Mesodermal cell (in vitro differentiated cells): Measurements from ENCODE around the gene LRRC49.
"Not testable (repeated sequence)": the region's sequence is repeated elsewhere in the genome, so short reads cannot be mapped to it uniquely, and the experiment has no call there.

ENCODE experiments used
- H3K27ac ChIP-seq: 2 replicates; pipeline ENCODE4 v1.7.0; 2013; ENCODE audit warnings: mild to moderate bottlenecking, low read depth, low read length, moderate library complexity; ENCODE audit not compliant: severe bottlenecking
- H3K36me3 ChIP-seq: 2 replicates; pipeline ENCODE4 v1.7.1; 2013; ENCODE audit warnings: mild to moderate bottlenecking, low read length, moderate library complexity; ENCODE audit not compliant: control insufficient read depth, insufficient read depth
- H3K4me1 ChIP-seq: one replicate; pipeline ENCODE4 v1.7.1; 2013; ENCODE audit warnings: mild to moderate bottlenecking, low read length; ENCODE audit not compliant: insufficient read depth, control insufficient read depth, poor library complexity, severe bottlenecking
- H3K4me3 ChIP-seq: 2 replicates; pipeline ENCODE4 v1.7.0; 2013; ENCODE audit warnings: low read length, control low read depth, mild to moderate bottlenecking; ENCODE audit not compliant: insufficient read depth, poor library complexity, severe bottlenecking; ENCODE audit errors: extremely low read depth
- H3K9me3 ChIP-seq: 2 replicates; pipeline ENCODE4 v1.7.1; 2013; ENCODE audit warnings: mild to moderate bottlenecking, low read length, moderate library complexity; ENCODE audit not compliant: control insufficient read depth
- WGBS, 2 experiments: methylation state at CpG; one replicate each; pipeline ENCODE4 v1.1.5; 2013; ENCODE audit warnings: missing lambda C conversion rate in 2 of 2; ENCODE audit not compliant: insufficient coverage in 2 of 2; 5-methylcytosine and 5-hydroxymethylcytosine counted together

The LRRC49 gene

DNA sequence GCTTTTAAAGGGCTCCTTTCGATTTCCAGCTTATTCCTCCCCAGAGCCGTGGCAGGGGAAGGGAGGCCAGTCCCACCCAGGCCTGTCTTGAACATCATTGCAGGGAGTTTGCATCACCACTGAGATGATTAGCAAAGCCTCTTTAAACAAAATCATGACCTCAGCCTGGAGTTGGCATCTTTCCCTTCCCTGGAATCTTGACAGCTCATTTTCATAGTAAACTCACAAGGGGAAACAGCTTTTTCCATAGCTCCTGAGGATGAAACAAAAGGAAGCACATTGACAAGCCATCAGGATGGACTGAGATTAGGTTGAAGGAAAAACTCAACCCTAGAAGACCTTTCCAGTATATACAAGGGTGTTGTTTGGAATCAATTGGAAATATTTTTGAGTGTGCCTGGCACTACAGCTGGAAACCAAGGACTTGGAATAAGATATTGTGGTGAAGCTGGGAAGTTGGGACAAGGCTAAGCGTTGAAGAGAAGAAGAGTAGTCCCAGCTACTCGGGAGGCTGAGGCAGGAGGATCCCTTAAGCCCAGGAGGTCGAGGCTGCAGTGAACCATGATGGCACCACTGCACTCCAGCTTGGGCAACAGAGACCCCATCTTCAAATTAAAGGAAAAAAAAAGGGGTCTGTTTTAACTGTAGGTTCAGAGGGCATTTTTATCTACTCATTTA, 35.6 kb upstream of the LRRC49 start:
- H3K9me3 ChIP-seq: no peaks in the 10 kb centered on the region
- peaks cover 15% of the 10 kb centered on the region for H3K4me1 ChIP-seq
- 80 to 86% methylated on average over 5 of the region's 5 CpGs for WGBS, 2 experiments
- no peak overlapping the region for H3K4me3 ChIP-seq
- H3K27ac ChIP-seq: peak overlapping the region; percentile 30
- H3K36me3 ChIP-seq: no peaks in the 10 kb centered on the region

DNA sequence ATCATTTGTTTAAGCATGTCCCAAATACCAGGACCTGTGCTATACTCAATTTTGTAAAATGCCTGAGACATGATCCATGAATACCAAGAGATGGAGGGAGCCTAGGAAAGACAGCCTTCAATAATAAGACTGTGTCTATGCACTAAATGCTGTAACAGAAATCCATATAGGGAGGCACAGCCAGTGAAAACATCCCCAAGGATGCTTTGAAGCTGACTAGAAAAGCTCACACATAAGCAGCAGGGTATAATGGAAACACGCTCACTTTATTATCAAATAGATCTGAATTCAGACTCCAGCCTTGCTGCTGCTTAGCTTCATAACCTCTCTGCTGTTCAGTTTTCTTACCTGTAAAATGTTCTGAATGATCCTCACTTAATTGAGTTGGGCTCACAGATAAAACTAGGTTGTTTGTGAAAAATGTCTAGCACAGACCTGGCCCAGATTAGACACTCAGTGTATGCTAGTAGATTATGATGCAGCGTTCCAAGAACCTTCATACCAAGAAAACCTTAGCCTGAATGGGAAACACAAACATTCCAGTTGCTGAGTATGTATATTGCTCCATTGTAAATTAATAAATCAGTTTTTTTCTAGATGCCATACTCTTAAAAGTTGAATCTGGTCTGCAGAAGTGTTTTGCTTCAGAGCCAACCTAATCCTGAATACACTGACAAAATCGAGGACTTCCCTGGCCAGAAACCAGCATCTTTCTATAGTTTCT, 34.9 kb upstream of the LRRC49 start:
- 96% methylated on average over 2 of the region's 3 CpGs; no CpG with 5 or more reads in 1 of the 2 experiments for WGBS, 2 experiments
- Histone ChIP-seq H3K4me3 (no peak overlapping the region), H3K27ac (no peak overlapping the region), H3K4me1 (peaks cover 15% of the 10 kb centered on the region), H3K36me3 (no peaks in the 10 kb centered on the region), H3K9me3 (no peaks in the 10 kb centered on the region)

DNA sequence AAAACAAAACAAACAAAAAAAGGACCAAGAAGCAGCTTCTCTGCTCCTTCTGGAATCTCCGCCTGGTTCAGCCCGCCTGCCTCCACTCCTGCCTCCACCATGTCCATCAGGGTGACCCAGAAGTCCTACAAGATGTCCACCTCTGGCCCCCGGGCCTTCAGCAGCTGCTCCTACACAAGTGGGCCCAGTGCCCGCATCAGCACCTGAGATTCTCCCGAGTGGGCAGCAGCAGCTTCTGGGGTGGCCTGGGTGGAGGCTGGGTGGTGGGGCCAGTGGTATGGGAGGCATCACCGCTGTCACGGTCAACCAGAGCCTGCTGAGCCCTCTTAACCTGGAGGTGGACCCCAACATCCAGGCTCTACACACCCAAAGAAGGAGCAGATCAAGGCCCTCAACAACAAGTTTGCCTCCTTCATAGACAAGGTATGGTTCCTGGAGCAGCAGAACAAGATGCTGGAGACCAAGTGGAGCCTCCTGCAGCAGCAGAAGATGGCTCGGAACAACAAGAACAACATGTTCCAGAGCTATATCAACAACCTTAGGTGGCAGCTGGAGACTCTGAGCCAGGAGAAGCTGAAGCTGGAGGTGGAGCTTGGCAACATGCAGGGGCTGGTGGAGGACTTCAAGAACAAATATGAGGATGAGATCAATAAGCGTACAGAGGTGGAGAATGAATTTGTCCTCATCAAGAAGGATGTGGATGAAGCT, 33.9 kb upstream of the LRRC49 start:
- peaks cover 18% of the 10 kb centered on the region for H3K4me1 ChIP-seq
- not testable (repeated sequence) for H3K9me3 ChIP-seq, H3K4me3 ChIP-seq, H3K27ac ChIP-seq, H3K36me3 ChIP-seq
- 94 to 98% methylated on average over 6 to 7 of the region's 9 CpGs for WGBS, 2 experiments

DNA sequence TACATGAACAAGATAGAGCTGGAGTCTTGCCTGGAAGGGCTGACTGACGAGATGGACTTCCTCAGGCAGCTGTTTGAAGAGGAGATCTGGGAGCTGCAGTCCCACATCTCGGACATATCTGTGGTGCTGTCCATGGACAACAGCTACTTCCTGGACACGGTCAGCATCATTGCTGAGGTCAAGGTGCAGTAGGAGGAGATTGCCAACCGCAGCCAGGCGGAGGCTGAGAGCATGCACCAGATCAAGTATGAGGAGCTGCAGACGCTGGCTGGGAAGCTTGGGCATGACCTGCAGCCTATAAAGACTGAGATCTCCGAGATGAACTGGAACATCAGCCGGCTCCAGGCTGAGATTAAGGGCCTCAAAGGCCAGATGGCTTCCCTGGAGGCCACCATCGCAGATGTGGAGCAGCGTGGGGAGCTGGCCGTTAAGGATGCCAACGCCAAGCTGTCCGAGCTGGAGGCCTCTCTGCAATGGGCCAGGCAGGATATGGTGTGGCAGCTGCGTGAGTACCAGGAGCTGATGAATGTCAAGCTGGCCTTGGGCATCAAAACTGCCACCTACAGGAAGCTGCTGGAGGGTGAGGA, 33.2 kb upstream of the LRRC49 start:
- no peaks in the 10 kb centered on the region for H3K36me3 ChIP-seq
- H3K4me3 ChIP-seq: no peak overlapping the region
- WGBS, 2 experiments: 94% methylated on average over 14 of the region's 14 CpGs
- H3K9me3 ChIP-seq: no peaks in the 10 kb centered on the region
- H3K27ac ChIP-seq: no peak overlapping the region
- H3K4me1 ChIP-seq: peaks cover 23% of the 10 kb centered on the region

DNA sequence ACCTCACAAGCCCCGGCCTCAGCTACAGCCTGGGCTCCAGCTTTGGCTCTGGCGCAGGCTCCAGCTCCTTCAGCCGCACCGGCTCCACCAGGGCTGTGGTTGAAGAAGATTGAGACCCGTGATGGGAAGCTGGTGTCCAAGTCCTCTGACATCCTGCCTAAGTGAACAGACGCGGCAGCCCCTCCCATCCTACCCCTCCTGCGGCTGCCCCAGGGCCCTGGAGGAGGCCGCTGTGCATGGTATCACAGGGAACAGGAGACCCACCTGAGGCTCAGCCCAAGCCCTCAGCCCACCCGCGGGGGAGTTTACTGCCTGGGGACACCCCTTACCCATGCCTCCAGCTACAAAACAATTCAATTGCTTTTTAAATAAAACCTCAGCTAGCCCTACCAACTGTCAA, 32.6 kb upstream of the LRRC49 start:
- H3K4me3 ChIP-seq: no peak overlapping the region
- peaks cover 21% of the 10 kb centered on the region for H3K4me1 ChIP-seq
- no peaks in the 10 kb centered on the region for H3K9me3 ChIP-seq
- 92 to 94% methylated on average over 10 to 11 of the region's 11 CpGs for WGBS, 2 experiments
- no peak overlapping the region for H3K27ac ChIP-seq
- no peaks in the 10 kb centered on the region for H3K36me3 ChIP-seq

DNA sequence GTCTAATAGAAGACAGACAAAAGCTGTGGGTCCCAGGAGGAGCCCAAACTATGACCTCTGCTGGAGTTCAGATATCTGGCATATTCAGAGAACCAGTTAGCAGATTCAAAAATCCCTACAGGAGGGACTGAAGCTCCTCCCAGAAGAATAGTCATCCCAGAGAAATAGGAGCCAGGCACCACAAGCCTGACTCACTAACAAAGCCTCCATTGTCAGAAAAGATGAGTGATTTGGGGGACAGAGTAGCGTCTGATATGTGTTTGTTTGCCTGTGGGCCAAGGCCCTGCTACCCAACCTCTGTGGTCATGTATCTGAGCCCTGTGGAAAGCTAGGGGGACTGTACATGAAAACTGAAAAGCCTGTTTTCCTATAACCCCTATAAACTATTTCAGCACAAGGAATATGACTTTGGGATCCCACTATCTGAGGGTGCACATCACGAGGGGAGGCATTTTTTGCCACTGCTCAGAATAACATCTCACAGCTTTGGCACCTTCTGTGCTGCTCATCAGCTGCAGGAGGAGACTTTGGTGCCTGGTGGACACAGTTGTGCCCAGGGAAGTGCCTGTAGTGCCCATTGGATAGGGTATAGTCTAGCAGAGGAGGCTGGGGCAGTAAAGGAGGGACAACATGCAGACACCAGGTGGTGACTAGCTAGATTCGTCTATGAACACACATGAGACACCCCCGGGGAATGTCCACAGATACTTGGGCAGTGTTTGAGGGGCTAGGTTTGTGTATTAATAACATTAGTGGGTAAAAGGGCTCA, 29.0 kb upstream of the LRRC49 start:
- H3K36me3 ChIP-seq: no peaks in the 10 kb centered on the region
- H3K9me3 ChIP-seq: no peaks in the 10 kb centered on the region
- H3K4me1 ChIP-seq: peaks cover 9% of the 10 kb centered on the region
- peak overlapping the region; percentile 69 for H3K27ac ChIP-seq
- 72 to 80% methylated on average over 1 to 4 of the region's 4 CpGs for whole genome bisulfite sequencing, 2 experiments
- H3K4me3 ChIP-seq: no peak overlapping the region

DNA sequence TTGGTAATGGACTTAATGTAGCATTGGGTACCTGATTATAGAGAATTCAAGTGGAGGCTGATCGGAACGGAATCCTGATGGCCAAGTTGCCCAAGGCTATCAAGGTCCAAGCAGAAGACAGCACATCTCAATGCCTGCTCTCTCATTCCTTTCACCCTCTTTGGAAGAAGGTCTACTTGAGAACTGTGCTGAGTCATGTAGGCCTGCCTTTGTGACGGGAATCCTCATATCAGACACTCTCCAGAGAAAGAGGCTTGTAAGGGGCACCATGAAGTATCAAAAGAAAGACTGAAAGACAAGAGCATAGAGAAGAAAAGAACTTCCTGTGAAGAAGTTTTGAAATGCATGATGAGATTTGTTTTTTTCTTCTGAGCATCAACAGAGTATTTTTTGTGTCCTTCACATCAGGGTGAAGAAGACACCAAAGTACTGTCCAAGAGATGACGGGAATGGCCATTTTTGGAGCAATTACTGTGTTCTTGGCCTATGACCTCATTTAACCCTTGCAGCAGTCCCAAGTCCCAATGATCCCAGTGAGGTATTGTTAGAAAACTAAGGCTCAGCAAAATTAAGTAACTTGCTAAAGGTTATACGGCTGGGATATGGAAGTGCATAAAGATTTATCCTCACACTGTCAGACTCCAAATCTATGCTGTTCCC, 25.5 kb upstream of the LRRC49 start:
- H3K4me3 ChIP-seq: no peak overlapping the region
- H3K9me3 ChIP-seq: no peaks in the 10 kb centered on the region
- H3K27ac ChIP-seq: no peak overlapping the region
- no peaks in the 10 kb centered on the region for H3K36me3 ChIP-seq
- 80 to 95% methylated on average over 2 to 4 of the region's 5 CpGs for WGBS, 2 experiments
- H3K4me1 ChIP-seq: peaks cover 23% of the 10 kb centered on the region

DNA sequence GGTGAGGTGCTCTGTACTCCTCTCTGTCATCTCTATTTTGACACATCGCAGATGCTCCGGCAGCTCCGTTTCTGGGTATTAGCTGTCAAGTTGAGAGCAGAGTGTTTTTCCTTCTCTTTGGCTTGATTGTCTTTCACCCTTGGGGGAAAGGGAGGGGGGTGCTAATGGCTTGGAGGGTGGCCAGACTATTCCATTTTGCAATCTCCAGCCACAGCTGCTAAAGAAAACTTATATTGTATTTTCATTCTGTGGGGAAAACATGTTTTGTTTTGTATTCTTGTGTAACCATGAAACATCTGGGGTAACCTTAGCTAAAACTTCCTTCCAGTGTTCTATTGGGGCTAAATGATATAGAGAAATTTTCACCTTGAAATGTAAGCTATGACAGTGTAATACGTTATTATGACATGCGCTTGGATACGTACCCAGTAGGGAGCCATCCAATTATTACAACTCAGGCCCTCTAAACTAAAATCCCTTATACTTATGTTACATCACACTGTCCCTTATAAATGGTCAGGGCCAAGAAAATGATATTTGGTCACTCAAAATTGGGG, 24.6 kb upstream of the LRRC49 start:
- Histone ChIP-seq H3K36me3 (no peaks in the 10 kb centered on the region), H3K9me3 (no peaks in the 10 kb centered on the region), H3K4me3 (no peak overlapping the region), H3K4me1 (peaks cover 23% of the 10 kb centered on the region), H3K27ac (no peak overlapping the region)
- 90% methylated on average over 4 of the region's 6 CpGs; no CpG with 5 or more reads in 1 of the 2 experiments for whole genome bisulfite sequencing, 2 experiments

DNA sequence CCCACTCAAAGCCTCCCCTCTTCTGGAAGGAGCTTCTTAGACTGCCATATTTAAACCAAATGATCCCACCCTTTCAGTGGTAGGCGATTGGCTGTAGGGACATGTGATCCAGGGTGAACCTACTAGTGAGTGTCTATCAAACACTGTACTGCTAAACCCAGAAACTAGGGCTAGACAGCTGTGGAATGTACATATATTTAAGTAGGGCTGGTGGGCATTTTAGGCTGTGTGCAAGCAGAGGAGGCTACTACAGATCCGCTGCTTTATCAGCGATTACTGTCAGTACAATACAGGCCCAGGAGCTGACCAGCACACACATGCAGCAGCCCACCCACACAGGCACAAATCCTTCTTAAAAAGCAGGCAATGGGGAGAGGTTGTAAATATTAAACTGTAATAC, 23.3 kb upstream of the LRRC49 start:
- Histone ChIP-seq H3K4me1 (peaks cover 15% of the 10 kb centered on the region), H3K9me3 (no peaks in the 10 kb centered on the region), H3K4me3 (no peak overlapping the region), H3K36me3 (no peaks in the 10 kb centered on the region), H3K27ac (peak overlapping the region; percentile 0)
- no CpG with 5 or more reads among the region's 3 CpGs for WGBS, 2 experiments

DNA sequence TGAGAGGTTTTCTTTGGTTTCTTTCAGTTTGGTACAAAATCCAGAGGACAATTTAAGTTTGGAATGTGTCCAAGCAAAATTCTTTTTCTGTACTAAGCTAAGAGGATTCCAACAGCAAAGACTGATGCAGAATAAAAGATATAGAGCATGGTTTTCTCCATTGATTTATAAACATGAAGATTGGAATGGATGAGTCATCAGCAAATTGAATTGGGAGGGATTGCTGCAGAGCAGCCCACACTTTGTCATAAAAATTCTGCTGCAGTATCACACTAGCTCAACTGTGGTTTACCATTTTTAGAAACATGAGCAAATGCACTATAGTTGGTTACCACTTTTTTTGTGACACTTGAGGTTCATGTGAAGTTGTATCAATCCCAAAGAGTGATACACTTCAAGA, 22.6 kb upstream of the LRRC49 start:
- no peaks in the 10 kb centered on the region for H3K36me3 ChIP-seq
- H3K4me3 ChIP-seq: no peak overlapping the region
- H3K27ac ChIP-seq: no peak overlapping the region
- no peaks in the 10 kb centered on the region for H3K9me3 ChIP-seq
- H3K4me1 ChIP-seq: peaks cover 14% of the 10 kb centered on the region
